HG02610 (cell line): ENCODE measurements around the gene SLC25A30.
"Not testable (repeated sequence)": the region's sequence is repeated elsewhere in the genome, so short reads cannot be mapped to it uniquely, and the experiment has no call there.

Source experiments
- ATAC-seq: cut with Tn5 transposase; IDR thresholded peaks from one replicate; pipeline ENCODE4 v1.9.1; 2021; ENCODE audit warnings: mild to moderate bottlenecking, moderate library complexity; ENCODE audit not compliant: unreplicated experiment

SLC25A30 gene

GRCh38 chr13:45432737-45433380 is 14.7 kb upstream of the SLC25A30 start:
- no peak for ATAC-seq

DNA sequence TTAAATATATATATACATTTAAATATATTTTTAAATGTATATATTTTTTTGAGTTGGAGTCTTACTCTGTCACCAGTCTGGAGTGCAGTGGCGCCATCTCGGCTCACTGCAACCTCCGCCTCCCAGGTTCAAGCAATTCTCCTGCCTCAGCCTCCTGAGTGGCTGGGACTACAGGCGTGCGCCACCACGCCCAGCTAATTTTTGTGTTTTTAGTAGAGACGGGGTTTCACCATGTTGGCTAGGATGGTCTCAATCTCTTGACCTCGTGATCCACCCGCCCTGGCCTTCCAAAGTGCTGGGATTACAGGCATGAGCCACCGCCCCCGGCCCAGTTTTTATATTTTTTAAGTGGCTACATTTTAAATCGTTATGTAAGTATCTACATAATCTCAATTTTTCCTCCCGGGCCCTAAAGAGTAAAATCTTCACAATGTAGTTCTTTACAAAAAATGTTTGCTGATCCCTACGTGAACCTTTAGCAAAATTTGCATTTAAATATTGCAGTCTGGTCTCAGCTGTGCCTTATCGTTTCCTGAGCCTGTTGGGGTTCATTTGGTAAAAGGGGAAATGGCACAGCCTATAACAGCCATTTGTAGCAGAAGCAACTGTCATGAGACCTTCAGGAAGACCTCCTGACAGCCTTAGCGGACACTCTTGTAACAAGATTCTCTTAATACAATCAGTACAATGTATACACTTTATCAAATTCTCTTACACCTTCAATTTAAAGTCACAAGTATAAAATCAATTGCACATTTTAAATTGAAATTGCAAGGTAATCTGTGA is 8.1 kb upstream of the SLC25A30 start:
- not testable (repeated sequence) for ATAC-seq

DNA sequence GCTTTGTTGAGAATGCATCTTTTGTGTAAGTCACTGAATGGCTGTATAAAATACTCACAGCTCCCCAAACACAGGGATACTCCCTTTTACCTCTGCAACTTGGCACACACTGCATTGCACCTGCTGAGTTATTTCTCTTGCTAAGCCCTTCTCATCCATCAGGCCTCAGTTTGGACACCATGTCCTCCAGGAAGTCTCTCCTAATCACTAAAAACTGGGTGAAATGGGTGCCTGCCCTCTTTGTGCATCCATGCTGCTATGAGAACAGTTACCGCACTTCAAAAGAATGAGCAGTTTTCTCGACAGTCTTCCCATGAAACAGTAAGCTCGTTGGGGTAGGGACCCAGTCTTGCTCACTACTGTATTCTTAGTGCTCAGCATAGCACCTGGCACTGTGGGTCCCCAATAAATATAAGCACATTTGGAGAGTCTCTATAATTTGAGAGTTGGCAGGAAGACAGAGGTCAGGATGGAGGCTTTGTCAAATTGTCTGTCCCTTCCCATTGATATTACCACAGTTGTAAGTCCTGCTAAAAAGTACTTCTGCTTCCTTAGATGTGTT is 4.6 kb upstream of the SLC25A30 start:
- ATAC-seq: no peak

DNA sequence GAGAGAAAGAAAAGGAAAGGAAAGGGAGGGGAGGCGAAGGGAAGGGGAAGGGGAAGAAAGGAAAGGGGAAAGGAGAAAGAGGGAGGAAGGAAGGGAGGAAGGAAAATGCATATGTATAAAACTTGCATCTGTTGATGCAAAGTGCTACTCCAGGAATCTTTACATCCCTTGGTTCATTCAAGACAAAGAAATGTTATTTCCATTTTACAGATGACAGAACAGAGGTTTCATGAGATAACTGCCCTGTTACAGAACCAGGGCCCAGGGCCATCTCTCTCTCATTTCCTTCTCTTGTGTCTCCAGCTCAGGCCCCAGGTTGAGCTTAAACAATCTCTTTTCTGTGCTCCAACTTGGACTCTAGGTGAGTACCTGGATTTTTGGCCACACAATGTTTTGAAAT is 1.8 kb upstream of the SLC25A30 start:
- no peak for ATAC-seq

DNA sequence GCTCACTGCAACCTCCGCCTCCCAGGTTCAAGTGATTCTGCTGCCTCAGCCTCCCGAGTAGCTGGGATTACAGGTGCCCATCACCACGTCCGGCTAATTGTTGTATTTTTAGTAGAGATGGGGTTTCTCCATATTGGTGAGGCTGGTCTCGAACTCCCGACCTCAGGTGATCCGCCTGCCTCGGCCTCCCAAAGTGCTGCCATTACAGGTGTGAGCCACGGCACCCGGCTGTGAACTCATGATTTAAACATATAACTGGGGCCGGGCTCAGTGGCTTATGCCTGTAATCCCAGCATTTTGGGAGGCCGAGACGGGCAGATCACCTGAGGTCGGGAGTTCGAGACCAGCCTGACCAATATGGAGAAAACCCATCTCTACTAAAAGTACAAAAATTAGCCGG is 1.2 kb upstream of the SLC25A30 start:
- ATAC-seq: not testable (repeated sequence)

DNA sequence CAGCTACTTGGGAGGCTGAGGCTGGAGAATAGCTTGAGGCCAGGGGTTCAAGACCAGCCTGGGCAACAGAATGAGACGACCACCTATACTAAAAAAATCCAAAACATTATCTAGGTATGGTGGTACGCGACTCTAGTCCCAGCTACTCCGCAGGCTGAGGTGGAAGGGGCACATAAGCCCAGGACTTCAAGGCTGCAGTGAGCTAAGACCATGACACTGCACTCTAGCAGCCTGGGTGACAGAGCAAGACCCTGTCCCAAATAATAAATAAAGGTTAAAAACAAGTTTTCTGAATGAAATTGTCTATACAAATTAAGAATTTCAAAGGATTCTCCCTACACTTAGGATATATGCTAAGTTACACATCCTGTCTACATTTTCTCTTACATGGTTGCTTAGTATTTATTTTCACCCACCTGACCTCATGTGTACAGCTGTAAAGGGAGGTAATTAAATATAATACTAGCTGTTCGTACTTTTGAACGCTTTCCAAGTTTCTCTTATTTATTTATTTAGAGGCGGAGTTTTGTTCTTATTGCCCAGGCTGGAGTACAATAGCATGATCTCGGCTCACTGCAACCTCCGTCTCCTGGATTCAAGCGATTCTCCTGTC is 1.6 kb downstream of the SLC25A30 start:
- ATAC-seq: no peak

GRCh38 chr13:45415112-45415511 is 3.1 kb downstream of the SLC25A30 start:
- ATAC-seq: no peak

- no peak for ATAC-seq
Measured at GRCh38 chr13:45413826-45414307, 4.3 kb downstream of the SLC25A30 start.

GRCh38 chr13:45412274-45413049 is 5.7 kb downstream of the SLC25A30 start:
- no peak for ATAC-seq

DNA sequence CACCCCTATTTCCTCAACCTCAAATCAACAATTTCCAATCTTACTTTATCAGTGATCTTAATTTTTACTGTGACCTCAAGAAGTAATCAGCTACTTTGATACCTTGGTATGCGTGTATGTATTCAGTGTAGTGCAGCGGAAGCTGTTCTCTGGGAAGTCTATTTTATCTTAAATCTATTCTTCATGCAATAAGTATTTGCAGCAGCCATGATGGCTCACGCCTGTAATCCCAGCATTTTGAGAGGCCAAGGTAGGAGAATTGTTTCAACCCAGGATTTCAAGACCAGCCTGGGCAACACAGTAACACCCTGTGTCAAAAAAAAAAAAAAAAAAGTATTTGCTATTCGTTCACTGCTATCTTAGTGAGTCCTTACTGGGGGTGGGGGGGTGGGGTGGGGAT is 6.5 kb downstream of the SLC25A30 start:
- ATAC-seq: no peak

GRCh38 chr13:45411221-45411620 is 7.0 kb downstream of the SLC25A30 start:
- ATAC-seq: no peak

GRCh38 chr13:45410466-45410865 is 7.7 kb downstream of the SLC25A30 start:
- ATAC-seq: no peak

DNA sequence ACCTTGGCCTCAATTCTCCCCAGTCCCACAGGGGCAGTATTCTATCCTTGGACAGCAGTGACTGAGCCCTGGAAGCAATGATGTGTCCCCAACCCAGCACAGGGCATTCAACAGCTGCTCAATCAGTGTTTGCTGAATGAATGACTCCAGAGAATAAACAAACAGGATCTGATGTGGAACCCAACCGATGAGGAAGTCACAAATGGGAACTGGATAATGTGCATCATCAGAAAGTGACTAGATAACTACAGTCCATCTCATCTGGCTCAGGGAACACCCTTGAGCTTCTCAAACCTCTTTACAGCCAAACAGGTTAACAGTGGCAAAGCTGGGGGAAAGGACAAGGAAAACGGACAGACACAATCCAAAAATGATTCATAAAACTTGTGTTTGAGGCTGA is 8.2 kb downstream of the SLC25A30 start:
- no peak for ATAC-seq

GRCh38 chr13:45406421-45406820 is 11.8 kb downstream of the SLC25A30 start:
- ATAC-seq: no peak

DNA sequence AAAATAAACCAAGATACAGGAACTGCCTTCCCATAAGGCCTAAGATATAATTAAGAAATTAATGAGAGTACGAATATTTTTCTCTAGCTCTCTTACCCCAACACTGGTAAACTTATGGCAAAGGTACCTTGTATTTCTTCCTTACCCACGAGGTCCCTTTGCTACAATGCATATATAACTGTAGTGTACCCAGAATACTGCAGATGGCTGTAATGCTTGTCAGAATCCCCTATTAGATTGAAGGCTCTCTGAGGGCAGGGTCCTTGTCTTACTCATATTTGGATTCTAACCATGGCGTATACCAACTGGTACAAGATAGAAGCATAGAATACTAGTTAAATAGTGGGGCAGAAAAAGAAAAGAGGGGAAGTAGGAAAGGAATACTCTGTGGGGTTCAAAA is 15.1 kb downstream of the SLC25A30 start:
- ATAC-seq: no peak

DNA sequence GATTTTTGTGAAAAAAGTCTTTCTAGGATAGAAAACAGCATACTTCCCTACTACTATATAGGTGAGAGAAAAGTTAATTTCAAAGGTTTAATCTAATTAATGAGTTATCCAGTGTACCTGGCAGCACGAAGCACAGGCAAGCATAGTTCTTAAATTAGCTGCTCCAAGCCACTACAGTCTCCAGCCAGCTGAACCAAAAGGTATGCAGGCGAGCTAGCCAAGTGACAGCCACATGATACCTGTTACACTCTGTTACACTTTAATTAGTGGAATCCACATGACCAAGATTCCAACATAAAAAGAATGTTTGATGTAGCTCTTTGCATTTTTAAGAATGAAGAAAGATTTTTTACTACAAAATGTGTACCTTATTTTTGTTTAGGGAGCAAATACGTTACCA is 15.5 kb downstream of the SLC25A30 start:
- no peak for ATAC-seq

GRCh38 chr13:45401314-45401713 is 16.9 kb downstream of the SLC25A30 start:
- no peak for ATAC-seq

DNA sequence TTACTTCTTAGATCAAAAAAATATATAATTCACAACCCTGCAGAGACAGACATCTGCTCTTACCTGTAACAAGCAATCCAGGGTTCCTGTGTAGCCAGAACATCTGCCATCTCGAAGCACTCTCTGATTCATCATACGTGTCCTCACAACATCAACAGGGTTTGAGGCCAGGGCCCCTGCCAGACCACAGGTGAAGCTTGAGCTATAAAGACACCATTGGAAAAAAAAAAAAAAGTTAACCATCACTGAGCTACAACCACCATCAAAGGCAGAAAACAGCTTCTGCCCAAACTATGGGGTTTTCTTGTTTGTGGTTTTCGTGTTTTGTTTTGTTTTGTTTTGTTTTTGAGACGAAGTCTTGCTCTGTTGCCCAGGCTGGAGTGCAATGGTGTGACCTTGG is 19.3 kb downstream of the SLC25A30 start:
- ATAC-seq: peak; percentile 37

DNA sequence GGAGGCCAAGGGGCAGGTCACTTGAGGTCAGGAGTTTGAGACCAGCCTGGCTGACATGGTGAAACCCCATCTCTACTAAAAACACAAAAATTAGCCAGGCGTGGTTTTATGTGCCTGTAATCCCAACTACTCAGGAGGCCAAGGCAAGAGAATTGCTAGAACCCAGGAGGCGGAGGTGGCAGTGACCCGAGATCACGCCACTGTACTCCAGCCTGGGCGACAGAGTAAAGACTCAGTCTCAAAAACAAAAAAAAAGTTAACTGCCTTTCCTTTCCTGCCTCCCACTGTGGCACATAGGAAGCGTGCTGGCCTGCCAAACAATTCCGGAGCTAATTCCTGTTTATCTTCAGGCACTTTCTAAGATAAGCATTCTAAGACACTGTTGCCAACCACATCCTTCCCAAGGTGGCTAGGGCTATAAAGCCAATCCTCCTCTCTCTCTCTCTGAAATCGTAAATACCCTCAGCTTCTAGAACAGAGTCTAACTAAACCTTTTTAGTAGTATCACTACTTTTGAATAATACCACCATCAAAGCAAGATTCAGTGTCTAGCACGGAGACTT is 21.6 kb downstream of the SLC25A30 start:
- no peak for ATAC-seq

DNA sequence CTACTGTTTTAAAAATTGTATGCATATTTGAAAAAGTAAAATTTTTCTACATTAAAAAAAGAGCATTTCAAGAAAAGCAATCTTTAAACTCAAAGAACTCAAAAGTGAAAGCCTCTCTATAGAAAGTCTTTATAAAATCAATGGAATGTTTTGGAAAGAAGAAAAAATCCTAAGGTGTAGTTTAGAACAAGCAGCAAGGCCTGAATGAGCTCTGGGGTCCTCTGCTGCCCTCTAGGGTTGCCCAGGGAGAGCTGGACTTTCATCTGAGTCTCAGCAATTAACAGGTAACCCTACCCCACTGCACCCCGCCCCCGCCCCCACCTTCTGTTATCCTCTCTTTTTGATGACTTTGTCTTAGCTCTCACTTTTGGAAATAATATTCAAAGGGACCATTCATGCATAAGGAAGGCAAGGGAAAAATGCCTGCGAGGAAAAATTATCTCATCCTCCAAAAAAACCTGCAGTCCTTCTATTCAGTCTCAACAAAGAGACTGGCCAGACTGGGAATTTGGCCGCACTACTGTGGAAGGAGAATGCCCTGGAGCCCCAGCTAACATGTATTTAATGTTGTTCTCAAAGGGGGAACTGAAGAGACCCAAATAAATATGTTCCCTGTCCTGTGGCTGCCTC is 24.1 kb downstream of the SLC25A30 start:
- ATAC-seq: no peak
